GM12878 (cell line): Measurements from ENCODE around the gene COPE. TPM values are rescaled to one million over a fixed set of nuclear protein-coding genes. Genes with fewer than 3 reads are reported as not detected.

Experiments
- ATAC-seq: fragments of 200-7000 bp; cut with Tn5 transposase; 3 replicates; pipeline ENCODE4 v1.9.1; 2020; ENCODE audit warnings: mild to moderate bottlenecking, moderate library complexity
- BruUV-seq: library from RNA; stranded (reverse); fragments of 400-500 nt; replicated peaks from 2 replicates; lab custom pipeline; 2021; lab: Mats Ljungman, UMichigan
- CTCF ChIA-PET: fragments of 300-600 bp; sonication (Branson Sonifier 250); formaldehyde crosslinking; extraction: SDS; loops from one replicate; lab custom pipeline; 2021; ENCODE audit warnings: inconsistent platforms; lab: Yijun Ruan, JAX
- POLR2A ChIA-PET: fragments of 350-600 bp; formaldehyde crosslinking; extraction: SDS; loops from one replicate; lab custom pipeline; 2021; ENCODE audit warnings: inconsistent platforms; lab: Charles Lee
- RAD21 ChIA-PET: fragments of 300-600 bp; sonication (Branson Sonifier 250); formaldehyde crosslinking; loops from one replicate; lab custom pipeline; 2023; ENCODE audit warnings: antibody characterized with exemption; ENCODE audit not compliant: unreplicated experiment; lab: Charles Lee
- SMC1A ChIA-PET: fragments of 300-600 bp; sonication (Branson Sonifier 250); formaldehyde crosslinking; loops from one replicate; lab custom pipeline; 2023; ENCODE audit not compliant: unreplicated experiment, uncharacterized antibody; lab: Charles Lee
- DNase-seq: peaks from one replicate; pipeline ENCODE4 v3.0.0-alpha.2; 2011; ENCODE audit warnings: low read depth, low spot score
- FAIRE-seq: peaks from 3 replicates; lab custom pipeline; 2011; peaks lifted over from hg19 to GRCh38; lab: Jason Lieb, UNC
- H2AFZ ChIP-seq: 2 replicates; pipeline ENCODE4 v1.6.0; 2011; ENCODE audit warnings: low read depth, low read length, control low read depth; ENCODE audit not compliant: control insufficient read depth
- H3K27ac ChIP-seq: 2 replicates; pipeline ENCODE4 v1.5.1; 2011; ENCODE audit warnings: control low read depth; ENCODE audit not compliant: control insufficient read depth, insufficient read depth
- H3K27me3 ChIP-seq, 2 experiments: replicated peaks in 1 of 2; 2 replicates each; pipeline versions ENCODE4 v1.6.0 to v1.6.1; 2011; ENCODE audit warnings: low read length in 1 of 2; ENCODE audit not compliant: control insufficient read depth in 2 of 2, insufficient read depth in 2 of 2
- H3K36me3 ChIP-seq, 2 experiments: 2 replicates each; pipeline ENCODE4 v1.5.1; 2011; ENCODE audit warnings: low read length in 1 of 2; ENCODE audit not compliant: control insufficient read depth in 2 of 2, insufficient read depth in 2 of 2
- H3K4me1 ChIP-seq: 2 replicates; pipeline ENCODE4 v1.6.1; 2011; ENCODE audit warnings: mild to moderate bottlenecking, low read length, moderate library complexity, mixed read lengths; ENCODE audit not compliant: control insufficient read depth, insufficient read depth
- H3K4me2 ChIP-seq: 2 replicates; pipeline ENCODE4 v1.6.0; 2011; ENCODE audit warnings: control low read depth; ENCODE audit not compliant: control insufficient read depth, insufficient read depth
- H3K4me3 ChIP-seq: fragments of 200-600 bp; sonication (generic); 2 replicates; pipeline ENCODE4 v1.5.1; 2016
- H3K79me2 ChIP-seq: 2 replicates; pipeline ENCODE4 v1.6.0; 2011; ENCODE audit warnings: low read length; ENCODE audit not compliant: control insufficient read depth, insufficient read depth
- H3K9ac ChIP-seq: 2 replicates; pipeline ENCODE4 v1.8.0; 2011; ENCODE audit warnings: low read length, control low read depth, mixed read lengths; ENCODE audit not compliant: control insufficient read depth, insufficient read depth
- H3K9me3 ChIP-seq: replicated peaks from 3 replicates; pipeline ENCODE4 v1.5.1; 2011; ENCODE audit warnings: mild to moderate bottlenecking, low read length; ENCODE audit not compliant: control insufficient read depth, insufficient read depth
- H4K20me1 ChIP-seq: 2 replicates; pipeline ENCODE4 v1.6.0; 2011; ENCODE audit not compliant: control insufficient read depth, insufficient read depth
- CEBPB ChIP-seq, 2 experiments: fragments of 150-350 bp in 1 of 2; IDR thresholded peaks; 2 replicates each; pipeline ENCODE4 v1.6.1; 2012 to 2014; ENCODE audit warnings: low read depth in 2 of 2, low read length in 2 of 2, borderline replicate concordance in 1 of 2, inconsistent platforms in 1 of 2
- CTCF ChIP-seq, 3 experiments: IDR thresholded peaks in 2 of 3; conservative IDR thresholded peaks in 1 of 3; 2 replicates each; pipeline ENCODE4 v1.5.1; 2011; ENCODE audit warnings: low read depth in 3 of 3, low read length in 3 of 3, mild to moderate bottlenecking in 3 of 3, control low read depth in 2 of 3, moderate library complexity in 2 of 3, inconsistent platforms in 1 of 3, mixed read lengths in 1 of 3; ENCODE audit not compliant: control insufficient read depth in 2 of 3, insufficient read depth in 1 of 3; ENCODE audit errors: extremely low read depth in 1 of 3
- IKZF1 ChIP-seq: fragments of 450-650 bp; conservative IDR thresholded peaks from 2 replicates; pipeline ENCODE4 v1.6.1; 2017; ENCODE audit warnings: antibody characterized with exemption, mild to moderate bottlenecking
- MTA2 ChIP-seq: fragments of 450-650 bp; IDR thresholded peaks from 2 replicates; pipeline ENCODE4 v1.6.1; 2016; ENCODE audit warnings: low read depth, mild to moderate bottlenecking, moderate library complexity
- RAD21 ChIP-seq: IDR thresholded peaks from 2 replicates; pipeline ENCODE4 v1.6.1; 2011; ENCODE audit warnings: mild to moderate bottlenecking, low read depth, low read length, moderate library complexity; ENCODE audit not compliant: insufficient read depth
- REST ChIP-seq: IDR thresholded peaks from 2 replicates; pipeline ENCODE4 v1.6.1; 2012; ENCODE audit warnings: mild to moderate bottlenecking, low read depth, low read length
- SMC3 ChIP-seq: IDR thresholded peaks from 2 replicates; pipeline ENCODE4 v1.6.1; 2011; ENCODE audit warnings: low read length, improper control_type of control experiment, borderline replicate concordance
- TCF12 ChIP-seq: IDR thresholded peaks from 2 replicates; pipeline ENCODE4 v1.6.1; 2011; ENCODE audit warnings: low read depth, mild to moderate bottlenecking, low read length
- ZBTB11 ChIP-seq: fragments of 450-650 bp; formaldehyde crosslinking; IDR thresholded peaks from 2 replicates; pipeline ENCODE4 v1.5.0; 2022; ENCODE audit warnings: mild to moderate bottlenecking, missing genetic modification characterization
- WGBS: methylation state at CpG from one replicate; pipeline ENCODE4 v1.1.6; 2016; ENCODE audit warnings: low lambda C conversion rate; ENCODE audit not compliant: insufficient replicate concordance, insufficient coverage; ENCODE audit errors: missing lambda C conversion rate; 5-methylcytosine and 5-hydroxymethylcytosine counted together
- in situ Hi-C: fragments of 300-500 bp; cut with MboI; formaldehyde crosslinking; loops from 9 replicates; pipeline ENCODE4 v1.14.3; 2018; ENCODE audit warnings: mixed read lengths
- intact Hi-C: fragments of 100-400 bp; cut with micrococcal nuclease; formaldehyde crosslinking; loops from one replicate; pipeline ENCODE4 v1.14.2; 2022; ENCODE audit not compliant: unreplicated experiment
- polyA plus RNA-seq, 11 experiments: library from polyadenylated mRNA; depleted of rRNA in 4 of 11; unstranded in 6 of 11; stranded (reverse) in 5 of 11; fragments of >200 nt; fragmentation: Nextera tagmentation in 4 of 11; fragmentation: Illumina TruSeq in 1 of 11; extraction: Ambion mirVana in 4 of 11; extraction: Trizol in 1 of 11; gene quantifications; 1 replicate in 1 of 11; 2 replicates in 10 of 11; pipeline versions ENCODE4 v1.2.1 to v1.2.3, GENCODE V29; 2011 to 2016; ENCODE audit warnings: inconsistent platforms in 2 of 11, missing spikeins in 2 of 11, low read depth in 1 of 11
- total RNA-seq, 4 experiments: library from RNA; depleted of rRNA in 3 of 4; stranded (reverse); fragments of >200 nt in 3 of 4; fragmentation: Illumina TruSeq in 1 of 4; extraction: Trizol in 1 of 4; gene quantifications; 2 replicates each; pipeline versions ENCODE4 v1.2.1 to v1.2.3, GENCODE V29; 2013 to 2021
- TF ChIP-seq, protein P1 (sequence below): IDR thresholded peaks from 2 replicates; pipeline ENCODE4 v1.6.1; 2011; ENCODE audit warnings: borderline replicate concordance, low read depth, mild to moderate bottlenecking, moderate library complexity, mixed read lengths, low read length; ENCODE audit not compliant: insufficient read depth; ENCODE audit errors: extremely low read length
- TF ChIP-seq, protein P2 (sequence below): fragments of 150-350 bp; IDR thresholded peaks from 2 replicates; pipeline ENCODE4 v1.6.1; 2014; ENCODE audit warnings: mild to moderate bottlenecking, low read depth, low read length

Gene COPE
- total and polyA plus RNA-seq, 10 of the 15 experiments (the other 5 are each of a cell fraction or from before 2014, with no cell fraction given), result 3.5 to 464 (median 222) TPM

GRCh38 chr19:18915639-18916038 is 3.5 kb downstream of the COPE start:
- Histone ChIP-seq H3K9ac (no peak overlapping the region), H3K27ac (no peak overlapping the region), H3K4me3 (no peak overlapping the region), H3K27me3 (no peaks in the 10 kb centered on the region), H4K20me1 (peaks cover 3% of the 10 kb centered on the region; the same call in 1 of the 2 replicates), H3K79me2 (peaks cover 49% of the 10 kb centered on the region), H2AFZ (no peak overlapping the region), H3K36me3 (peaks cover 6 to 7% of the 10 kb centered on the region in 2 experiments), H3K4me2 (no peak overlapping the region), H3K4me1 (peaks cover 4% of the 10 kb centered on the region), H3K9me3 (no peaks in the 10 kb centered on the region; the same call in 2 of the 3 replicates)
- ATAC-seq (peak; percentile 13), FAIRE-seq (no peak), DNase-seq (no peak)
- intact Hi-C loops (no loop called here), in situ Hi-C loops (no loop called here)
- ChIA-PET SMC1A (no interaction called here), RAD21 (no interaction called here), CTCF (interaction anchor here (0.8 to 1.4 kb wide), 2 partner anchors 25 to 322 kb away, joined by 3 read pairs; no protein-coding TSS in a partner anchor), POLR2A (no interaction called here)
- WGBS, result 39% methylated on average over 5 of the region's 5 CpGs
- TF ChIP-seq CEBPB (IDR thresholded peaks at IDR 0.05; ENCODE audit: borderline replicate concordance in 1 of 2, low read depth in 2 of 2, low read length in 2 of 2) (no peak), IKZF1 (0 out of 2 replicates have a peak, but pooled peaks have one; percentile 12), ZBTB11 (CRISPR knock-in tag) (no peak), MTA2 (no peak), TCF12 (0 out of 2 replicates have a peak, but pooled peaks have one; percentile 17), REST (no peak), CTCF (IDR thresholded peaks at IDR 0.05 in 2 of 3, conservative IDR thresholded peaks at IDR 0.05 in 1 of 3; ENCODE audit: control insufficient read depth in 2 of 3, extremely low read depth in 1 of 3, insufficient read depth in 1 of 3, low read depth in 3 of 3, low read length in 3 of 3) (peak; percentile 20 to 46 (median 39); a peak in 4 of 6 replicates), RAD21 (peak; percentile 47), SMC3 (peak; percentile 31; the same call in 1 of the 2 replicates)
- TF ChIP-seq, protein P1, sequence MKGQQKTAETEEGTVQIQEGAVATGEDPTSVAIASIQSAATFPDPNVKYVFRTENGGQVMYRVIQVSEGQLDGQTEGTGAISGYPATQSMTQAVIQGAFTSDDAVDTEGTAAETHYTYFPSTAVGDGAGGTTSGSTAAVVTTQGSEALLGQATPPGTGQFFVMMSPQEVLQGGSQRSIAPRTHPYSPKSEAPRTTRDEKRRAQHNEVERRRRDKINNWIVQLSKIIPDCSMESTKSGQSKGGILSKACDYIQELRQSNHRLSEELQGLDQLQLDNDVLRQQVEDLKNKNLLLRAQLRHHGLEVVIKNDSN, result no peak
- TF ChIP-seq, protein P2, sequence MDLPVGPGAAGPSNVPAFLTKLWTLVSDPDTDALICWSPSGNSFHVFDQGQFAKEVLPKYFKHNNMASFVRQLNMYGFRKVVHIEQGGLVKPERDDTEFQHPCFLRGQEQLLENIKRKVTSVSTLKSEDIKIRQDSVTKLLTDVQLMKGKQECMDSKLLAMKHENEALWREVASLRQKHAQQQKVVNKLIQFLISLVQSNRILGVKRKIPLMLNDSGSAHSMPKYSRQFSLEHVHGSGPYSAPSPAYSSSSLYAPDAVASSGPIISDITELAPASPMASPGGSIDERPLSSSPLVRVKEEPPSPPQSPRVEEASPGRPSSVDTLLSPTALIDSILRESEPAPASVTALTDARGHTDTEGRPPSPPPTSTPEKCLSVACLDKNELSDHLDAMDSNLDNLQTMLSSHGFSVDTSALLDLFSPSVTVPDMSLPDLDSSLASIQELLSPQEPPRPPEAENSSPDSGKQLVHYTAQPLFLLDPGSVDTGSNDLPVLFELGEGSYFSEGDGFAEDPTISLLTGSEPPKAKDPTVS, result no peak
- BruUV-seq, result no TSS peak
